CD4-positive, alpha-beta T cell treated with Interleukin-4 for 4 hours (primary cell): ENCODE results near the gene SEMA7A.
"Not testable (repeated sequence)": the region's sequence is repeated elsewhere in the genome, so short reads cannot be mapped to it uniquely, and the experiment has no call there.

Experiments
- DNase-seq: peaks from one replicate; pipeline ENCODE4 v3.0.0-alpha.2; 2020

Gene SEMA7A

GRCh38 chr15:74433592-74434262 is at the start of gene SEMA7A:
Gene SEMA7A (minus strand): TSS chr15:74433958. CDS start chr15:74433918, 40 bp downstream.
- DNase-seq, result peak; percentile 77

GRCh38 chr15:74482661-74483060 is 48.9 kb upstream of the SEMA7A start:
- no peak for DNase-seq

- not testable (repeated sequence) for DNase-seq
Measured at GRCh38 chr15:74480364-74480763, 46.6 kb upstream of the SEMA7A start.

DNA sequence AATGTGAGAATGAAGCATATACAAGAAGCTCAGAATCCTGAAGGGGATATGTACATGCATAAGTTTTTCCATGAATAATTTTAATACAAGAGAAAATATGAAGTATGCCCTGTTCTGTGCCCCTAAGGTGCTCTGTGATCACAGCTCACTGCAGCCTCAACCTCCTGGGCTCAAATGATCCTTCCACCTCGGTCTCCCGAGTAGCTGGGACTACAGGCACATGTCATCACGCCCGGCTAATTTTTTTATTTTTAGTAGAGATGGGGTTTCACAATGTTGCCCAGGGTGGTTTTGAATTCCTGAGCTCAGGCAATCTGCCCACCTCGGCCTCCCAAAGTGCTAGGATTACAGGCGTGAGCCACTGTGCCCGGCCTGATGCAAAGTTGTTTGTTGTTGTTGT is 37.9 kb upstream of the SEMA7A start:
- DNase-seq, result not testable (repeated sequence)

DNA sequence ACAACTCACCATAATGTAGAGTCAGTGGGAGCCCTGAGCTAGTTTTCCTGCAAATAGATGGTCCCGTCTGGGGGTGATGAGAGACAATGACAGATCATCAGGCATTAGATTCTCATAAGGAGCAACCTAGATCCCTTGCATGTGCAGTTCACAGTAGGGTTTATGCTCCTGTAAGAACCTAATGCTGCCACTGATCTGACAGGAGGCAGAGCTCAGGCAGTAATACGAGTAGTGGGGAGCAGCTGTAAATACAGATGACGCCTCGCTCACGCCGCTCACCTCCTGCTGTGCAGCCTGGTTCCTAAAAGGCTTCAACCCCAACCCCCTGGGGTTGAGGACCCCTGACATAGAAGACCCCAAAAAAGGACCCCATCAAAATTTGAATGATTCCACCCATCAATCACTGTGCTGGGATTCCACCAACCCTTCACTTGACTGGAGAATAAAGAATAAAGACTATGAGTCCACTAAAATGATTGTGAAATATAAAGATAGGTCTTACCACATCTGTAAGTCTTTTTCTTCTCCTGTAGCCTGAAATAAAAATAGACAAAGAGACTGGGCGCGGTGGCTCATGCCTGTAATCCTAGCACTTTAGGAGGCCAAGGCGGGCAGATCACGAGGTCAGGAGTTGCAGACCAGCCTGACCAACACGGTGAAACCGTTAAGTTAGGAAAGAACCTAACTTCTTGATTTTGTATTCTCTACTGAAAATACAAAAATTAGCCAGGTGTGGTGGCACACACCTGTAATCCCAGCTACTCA is 37.1 kb upstream of the SEMA7A start:
- no peak for DNase-seq

GRCh38 chr15:74468341-74469032 is 34.7 kb upstream of the SEMA7A start:
- no peak for DNase-seq

GRCh38 chr15:74466570-74466969 is 32.8 kb upstream of the SEMA7A start:
- DNase-seq, result no peak

DNA sequence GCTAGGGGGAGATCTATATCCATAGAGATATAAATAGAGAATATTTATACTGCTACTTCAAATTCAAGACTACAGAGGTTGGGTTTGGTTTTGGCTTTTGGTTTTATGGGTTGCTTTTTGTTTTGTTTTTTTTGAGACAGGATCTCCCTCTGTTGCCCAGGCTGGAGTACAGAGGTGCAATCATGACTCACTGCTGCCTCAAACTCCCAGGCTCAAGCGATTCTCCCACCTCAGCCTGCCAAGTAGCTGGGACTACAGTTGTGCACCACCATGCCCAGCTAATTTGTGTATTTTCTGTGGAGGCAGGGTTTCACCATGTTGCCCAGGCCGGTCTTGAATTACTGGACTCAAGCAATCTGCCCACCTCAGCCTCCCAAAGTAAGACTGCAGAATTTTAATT is 31.1 kb upstream of the SEMA7A start:
- DNase-seq, result no peak

DNA sequence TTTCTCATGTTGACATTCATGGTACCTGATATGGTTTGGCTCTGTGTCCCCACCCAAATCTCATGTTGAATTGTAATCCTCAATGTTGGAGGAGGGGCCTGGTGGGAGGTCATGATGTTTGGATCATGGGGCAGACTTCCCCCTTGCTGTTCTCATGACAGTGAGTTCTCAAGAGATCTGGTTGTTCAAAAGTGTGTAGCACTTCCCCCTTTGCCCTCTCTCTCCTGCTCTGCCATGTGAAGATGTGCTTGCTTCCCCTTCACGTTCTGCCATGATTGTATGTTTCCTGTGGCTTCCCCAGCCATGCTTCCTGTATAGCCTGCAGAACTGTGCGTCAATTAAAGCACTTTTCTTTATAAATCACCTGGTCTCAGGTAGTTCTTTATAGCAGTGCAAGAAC is 30.5 kb upstream of the SEMA7A start:
- no peak for DNase-seq

DNA sequence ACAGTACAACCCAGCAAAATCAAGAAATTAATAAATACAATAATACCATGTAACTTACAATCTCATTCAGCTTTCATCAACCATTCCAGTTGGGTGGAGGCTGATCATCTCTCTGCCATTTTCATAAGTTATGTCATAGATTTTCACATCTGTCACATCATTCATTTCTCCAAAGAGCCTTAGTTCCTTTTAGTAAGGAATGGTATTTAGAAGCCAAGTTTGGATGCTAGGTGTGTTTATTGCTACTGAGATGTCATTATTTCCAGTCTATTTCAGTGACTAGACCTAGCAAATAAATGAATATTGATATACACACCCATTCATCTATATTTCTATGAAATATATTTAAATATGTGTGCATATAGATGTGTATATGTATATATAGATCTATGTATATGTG is 29.9 kb upstream of the SEMA7A start:
- DNase-seq, result no peak

GRCh38 chr15:74461847-74462511 is 28.2 kb upstream of the SEMA7A start:
- DNase-seq, result no peak

DNA sequence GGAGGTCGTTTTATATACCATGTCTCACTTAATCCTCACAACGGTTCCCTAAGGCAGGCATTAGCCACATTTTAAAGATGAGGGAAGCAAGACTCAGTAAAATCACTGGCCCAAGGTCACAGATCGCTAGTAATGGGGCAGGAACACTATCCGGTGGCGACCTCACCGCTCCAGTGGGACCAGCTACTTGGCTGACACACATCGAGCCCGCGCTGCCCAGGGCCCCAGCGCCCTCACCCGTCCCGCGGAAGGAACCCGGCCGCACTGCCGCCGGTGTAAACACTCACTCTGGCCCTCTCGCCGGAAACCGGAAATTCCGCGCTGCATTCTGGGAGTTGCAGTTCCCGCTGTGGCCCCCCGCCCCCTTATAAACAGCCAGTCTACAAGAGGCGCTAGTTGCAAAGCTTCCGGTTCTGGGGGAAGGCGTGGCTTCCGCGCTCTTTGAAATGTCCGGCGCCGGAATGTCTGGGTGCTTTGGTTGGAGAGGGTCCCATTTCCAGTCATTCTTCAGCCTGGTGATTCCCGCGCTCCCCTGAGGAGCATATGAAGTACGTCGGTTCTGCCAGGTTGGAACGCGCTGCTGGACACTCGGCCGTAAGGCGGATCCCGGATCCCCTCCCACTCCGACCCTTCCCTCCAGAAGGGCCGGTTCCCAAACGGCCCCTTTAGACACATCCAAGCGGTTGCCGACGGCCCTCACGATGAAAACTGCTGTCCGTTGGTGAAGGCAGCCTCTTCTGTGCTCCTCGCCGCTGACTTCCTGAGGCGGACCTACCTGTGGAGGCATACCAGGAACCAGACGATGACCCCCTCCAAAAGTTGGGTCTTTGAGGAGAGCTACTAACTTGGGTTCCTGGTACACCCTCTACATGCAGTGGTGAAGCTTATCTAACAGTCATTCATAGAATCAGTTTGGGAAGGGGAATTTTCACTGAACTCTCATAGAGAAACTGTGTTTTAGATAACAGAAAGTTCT is 27.4 kb upstream of the SEMA7A start, which contains the start of gene UBL7:
Gene UBL7 (minus strand): TSS at position 290 of the 976 bp plus-strand sequence. CDS start 2,293 bp downstream, outside the sequence.
- DNase-seq, result peak; percentile 96

- no peak for DNase-seq
Measured at GRCh38 chr15:74460298-74460697, 26.5 kb upstream of the SEMA7A start.

GRCh38 chr15:74459798-74460197 is 26.0 kb upstream of the SEMA7A start:
- DNase-seq, result not testable (repeated sequence)

GRCh38 chr15:74458473-74458872 is 24.7 kb upstream of the SEMA7A start:
- DNase-seq, result no peak

GRCh38 chr15:74457036-74457435 is 23.3 kb upstream of the SEMA7A start:
- not testable (repeated sequence) for DNase-seq

- no peak for DNase-seq
Measured at GRCh38 chr15:74454764-74455500, 21.2 kb upstream of the SEMA7A start.

DNA sequence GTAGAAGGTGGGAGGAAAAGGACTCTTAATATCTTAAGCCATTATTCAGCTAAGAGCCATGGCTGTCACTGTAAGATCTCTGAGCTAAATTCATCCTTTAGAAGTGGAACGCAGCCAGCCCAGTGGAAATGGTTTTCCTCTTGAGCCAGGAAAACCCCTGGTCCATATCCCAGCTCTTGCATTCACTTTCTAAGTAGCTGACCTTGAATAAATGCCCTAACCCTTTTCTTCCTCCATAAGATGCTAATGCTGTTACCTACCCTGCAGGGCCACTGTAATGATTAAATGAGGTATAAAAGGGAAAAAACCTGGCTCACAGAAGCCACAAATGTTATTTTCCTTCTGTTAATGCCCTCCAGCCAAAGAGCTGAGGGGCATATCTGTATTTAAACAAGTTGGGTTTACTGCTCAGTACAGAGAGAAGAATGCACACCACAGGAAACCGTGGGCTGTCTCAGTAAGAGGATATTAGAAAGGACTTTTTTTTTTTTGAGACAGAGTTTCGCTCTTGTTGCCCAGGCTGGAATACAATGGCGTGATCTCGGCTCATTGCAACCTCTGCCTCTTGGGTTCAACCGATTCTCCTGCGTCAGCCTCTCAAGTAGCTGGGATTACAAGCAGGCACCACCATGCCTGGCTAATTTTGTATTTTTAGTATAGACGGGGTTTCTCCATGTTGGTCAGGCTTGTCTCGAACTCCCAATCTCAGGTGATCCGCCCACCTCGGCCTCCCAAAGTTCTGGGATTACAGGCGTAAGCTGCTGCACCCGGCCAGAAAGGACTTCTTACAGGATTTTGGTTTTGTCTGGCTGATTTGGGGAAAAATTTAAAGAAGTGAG is 20.4 kb upstream of the SEMA7A start:
- no peak for DNase-seq

- no peak for DNase-seq
Measured at GRCh38 chr15:74451861-74452835, 18.4 kb upstream of the SEMA7A start.
